Measurements from ENCODE around the gene SHISAL1.
"Not testable (repeated sequence)": the region's sequence is repeated elsewhere in the genome, so short reads cannot be mapped to it uniquely, and the experiment has no call there.

Gene SHISAL1

GRCh38 chr22:44305455-44305854, 7.3 kb downstream of the SHISAL1 start:
- no peak for FAIRE-seq
- no peak for DNase-seq (ENCODE audit: insufficient read length, low spot score)

- no peak for FAIRE-seq
- DNase-seq (ENCODE audit: insufficient read length, low spot score), result no peak
Observed at GRCh38 chr22:44304911-44305310, 7.8 kb downstream of the SHISAL1 start.

DNA sequence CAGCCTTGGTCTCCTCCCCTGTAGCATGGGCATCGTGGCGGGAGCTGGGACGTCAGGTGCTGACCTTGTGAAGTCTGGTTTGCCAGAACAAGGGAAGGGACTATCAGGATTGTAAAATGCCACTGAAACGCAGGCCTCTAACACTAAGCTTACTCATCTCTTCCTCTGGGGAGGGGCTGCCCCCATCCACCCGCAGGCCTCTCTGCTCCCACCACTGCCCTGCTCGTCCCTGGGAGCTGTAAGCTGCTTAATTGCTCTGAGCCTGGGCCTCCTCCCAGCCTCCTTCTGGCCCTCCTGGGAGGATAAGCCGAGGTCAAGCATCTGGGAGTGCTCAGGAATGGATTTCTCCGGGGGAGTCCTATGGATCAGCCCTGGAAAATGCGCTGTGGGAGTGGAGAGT, 8.4 kb downstream of the SHISAL1 start:
- DNase-seq (ENCODE audit: insufficient read length, low spot score), result no peak

DNA sequence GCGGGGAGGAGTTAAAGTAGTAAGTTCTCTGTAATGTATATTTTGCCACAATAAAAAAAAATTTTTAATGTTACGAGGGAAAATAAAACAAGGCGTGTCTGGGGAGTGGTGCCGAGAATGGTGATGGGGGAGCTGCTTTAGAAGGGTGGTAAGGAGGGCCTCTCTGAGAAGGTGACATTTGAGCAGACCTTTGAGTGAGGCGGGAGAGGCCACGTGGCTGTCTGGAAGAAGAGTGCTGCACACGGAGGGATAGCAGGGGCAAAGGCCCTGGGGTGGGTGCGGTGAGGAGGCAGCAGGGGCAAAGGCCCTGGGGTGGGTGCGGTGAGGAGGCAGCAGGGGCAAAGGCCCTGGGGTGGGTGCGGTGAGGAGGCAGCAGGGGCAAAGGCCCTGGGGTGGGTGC, 10.4 kb downstream of the SHISAL1 start:
- DNase-seq (ENCODE audit: insufficient read length, low spot score); FAIRE-seq: not testable (repeated sequence)

More for the DNA sequence above, 8.4 kb downstream of the SHISAL1 start:
- no peak for FAIRE-seq

DNA sequence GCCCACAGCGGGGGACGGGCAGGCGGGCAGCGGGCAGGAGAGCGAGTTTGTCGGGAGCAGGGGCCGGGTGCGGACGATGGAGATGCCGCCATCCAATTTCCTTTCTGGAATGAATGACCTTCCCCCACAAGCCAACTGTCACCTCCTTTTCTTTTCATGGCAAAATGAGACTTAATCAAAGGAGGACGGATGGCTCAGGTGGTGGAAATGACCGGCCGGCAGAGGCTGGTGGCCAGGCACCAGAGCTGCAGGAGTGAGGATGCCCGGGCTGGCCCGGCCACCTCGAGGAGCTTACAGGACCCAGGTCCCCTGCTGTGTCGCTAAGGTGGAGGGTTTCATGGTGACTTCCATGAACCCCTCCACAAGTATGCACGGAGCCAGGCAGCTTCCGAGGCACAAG, 11.7 kb downstream of the SHISAL1 start:
- DNase-seq (ENCODE audit: insufficient read length, low spot score) (no peak), FAIRE-seq (no peak)

DNA sequence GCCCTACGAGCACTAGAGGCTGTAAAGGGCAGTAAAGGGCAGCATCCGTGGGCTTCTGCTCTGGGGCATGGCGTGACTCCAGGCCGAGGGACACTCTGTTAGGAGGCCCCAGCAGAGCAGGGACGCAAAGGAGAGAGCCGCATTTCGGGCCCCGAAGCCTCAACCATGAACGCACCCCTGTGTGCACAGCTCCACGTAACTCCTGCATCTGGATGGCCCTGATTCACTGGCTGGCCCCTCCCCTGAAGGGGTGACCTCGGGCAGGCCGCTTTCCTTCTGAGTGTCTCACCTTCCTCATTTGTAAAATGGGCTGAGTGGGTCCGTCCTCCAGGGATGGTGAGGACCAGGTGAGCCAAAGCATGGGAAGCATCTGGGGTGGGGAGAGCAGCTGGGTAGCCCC, 13.6 kb downstream of the SHISAL1 start:
- FAIRE-seq, result no peak
- DNase-seq (ENCODE audit: insufficient read length, low spot score), result no peak

GRCh38 chr22:44298406-44299091, 14.2 kb downstream of the SHISAL1 start:
- FAIRE-seq (no peak), DNase-seq (ENCODE audit: insufficient read length, low spot score) (no peak)

- DNase-seq (ENCODE audit: insufficient read length, low spot score) (no peak), FAIRE-seq (no peak)
Observed at GRCh38 chr22:44297470-44298061, 15.2 kb downstream of the SHISAL1 start.

DNA sequence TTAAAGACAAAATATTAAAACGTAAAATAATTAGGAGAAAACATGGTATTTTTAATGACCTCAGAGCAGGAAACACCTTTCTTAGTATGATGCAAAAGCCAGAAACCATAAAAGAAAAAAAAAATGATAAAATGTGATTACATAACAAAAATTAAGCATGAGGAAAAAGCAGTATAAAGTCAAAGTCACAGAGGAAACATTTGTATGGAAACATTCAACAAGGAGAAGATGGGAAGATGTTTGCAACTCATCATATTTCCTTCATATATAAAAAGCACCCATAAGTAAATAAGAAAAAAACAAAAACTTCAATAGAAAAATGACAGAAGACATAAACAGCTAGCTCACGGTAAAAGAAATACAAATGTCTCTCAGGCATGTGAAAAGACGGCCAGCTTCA, 17.3 kb downstream of the SHISAL1 start:
- no peak for FAIRE-seq
- no peak for DNase-seq (ENCODE audit: insufficient read length, low spot score)

DNA sequence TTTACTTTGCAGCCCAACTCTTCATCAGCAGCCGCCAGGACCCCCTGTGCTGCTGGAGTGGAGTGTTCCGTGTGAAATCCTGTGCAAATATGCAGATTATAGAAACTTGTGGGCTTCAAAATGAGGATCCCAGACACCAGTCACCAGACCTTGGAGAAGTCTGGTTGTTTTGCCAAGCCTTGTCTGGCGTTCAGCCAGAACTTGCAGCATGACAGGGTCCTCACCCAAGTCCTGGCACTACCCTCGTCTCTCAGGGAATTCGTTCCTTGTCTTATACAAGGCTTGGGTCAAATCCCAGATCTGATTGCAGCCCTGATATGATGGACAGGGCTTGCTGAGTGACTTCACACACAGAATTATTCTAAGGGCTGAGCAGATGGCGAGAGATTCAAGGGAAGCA, 18.9 kb downstream of the SHISAL1 start:
- DNase-seq (ENCODE audit: insufficient read length, low spot score), result no peak
- no peak for FAIRE-seq

- DNase-seq (ENCODE audit: insufficient read length, low spot score) (no peak), FAIRE-seq (no peak)
Observed at GRCh38 chr22:44293034-44293433, 19.7 kb downstream of the SHISAL1 start.

- DNase-seq (ENCODE audit: insufficient read length, low spot score), result no peak
- no peak for FAIRE-seq
Observed at GRCh38 chr22:44292521-44292920, 20.2 kb downstream of the SHISAL1 start.

- FAIRE-seq, result no peak
- DNase-seq (ENCODE audit: insufficient read length, low spot score), result no peak
Observed at GRCh38 chr22:44291674-44292360, 20.9 kb downstream of the SHISAL1 start.

- DNase-seq (ENCODE audit: insufficient read length, low spot score) (no peak), FAIRE-seq (no peak)
Observed at GRCh38 chr22:44291265-44291664, 21.5 kb downstream of the SHISAL1 start.

DNA sequence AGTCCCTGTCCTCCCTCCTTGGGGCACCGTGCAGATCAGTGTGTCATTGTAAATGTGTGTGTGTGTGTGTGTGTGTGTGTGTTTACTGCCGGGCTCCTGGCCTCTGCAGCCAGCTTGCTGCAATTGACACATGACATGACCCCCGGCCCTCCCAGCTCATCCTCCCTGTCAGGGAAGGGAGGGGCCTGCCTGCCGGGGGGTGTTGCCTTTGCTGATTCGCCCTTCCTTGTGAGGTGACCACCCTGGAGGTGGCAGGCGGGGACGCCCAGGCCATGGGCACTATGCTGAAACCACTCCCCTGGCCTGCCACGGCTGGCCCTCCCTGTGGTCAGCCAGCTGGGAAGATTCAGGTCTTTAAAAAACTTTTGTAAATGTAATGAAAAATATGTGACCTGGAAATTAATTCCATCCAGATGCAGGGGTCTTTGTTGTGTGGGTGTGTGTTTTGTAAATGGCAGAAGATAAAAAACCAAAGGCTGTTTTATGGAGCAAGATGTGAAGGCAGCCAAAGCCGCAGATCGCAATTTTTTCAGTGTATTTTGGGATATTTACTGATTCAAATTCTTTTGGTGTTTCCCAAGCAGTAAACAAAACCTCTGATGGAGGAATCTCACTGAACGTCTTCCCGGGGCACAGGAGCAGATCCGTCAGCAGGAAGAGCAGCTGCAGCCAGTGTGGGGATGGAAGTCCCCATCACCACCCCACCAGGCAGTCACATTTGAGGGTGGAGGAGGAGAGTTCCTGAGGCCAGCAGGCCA, 23.2 kb downstream of the SHISAL1 start:
- FAIRE-seq (no peak), DNase-seq (ENCODE audit: insufficient read length, low spot score) (no peak)

- FAIRE-seq (no peak), DNase-seq (ENCODE audit: insufficient read length, low spot score) (no peak)
Observed at GRCh38 chr22:44288913-44289312, 23.8 kb downstream of the SHISAL1 start.

GRCh38 chr22:44287741-44288140, 25.0 kb downstream of the SHISAL1 start:
- DNase-seq (ENCODE audit: insufficient read length, low spot score), result no peak
- no peak for FAIRE-seq

DNA sequence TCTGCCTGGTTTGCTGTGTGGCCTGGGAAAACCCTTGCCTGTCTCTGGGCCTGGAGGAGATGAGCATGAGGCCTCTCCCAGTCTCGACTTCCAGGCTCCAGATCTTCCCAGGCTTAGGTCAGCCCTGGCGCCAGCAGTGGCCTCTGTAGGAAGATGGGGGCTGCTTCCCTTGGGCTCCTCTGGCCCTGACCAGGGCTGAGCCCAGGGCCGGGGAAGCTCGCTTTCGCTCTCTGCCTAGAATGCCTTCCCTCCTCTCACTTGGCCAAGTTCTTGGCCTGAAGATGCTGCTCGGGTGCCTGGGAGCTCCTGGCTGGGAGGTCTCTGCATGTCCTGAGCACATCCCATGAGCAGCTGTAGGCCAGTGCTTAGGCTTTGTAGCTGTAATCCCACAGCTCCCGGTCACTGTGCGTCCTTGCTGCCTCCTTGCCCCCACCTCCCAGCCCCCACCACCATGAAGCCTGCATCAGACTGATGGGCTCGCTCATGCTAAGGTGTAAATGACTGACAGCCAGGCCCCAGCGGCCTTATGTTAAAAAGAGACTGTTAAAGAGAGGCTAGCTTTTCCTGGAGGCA, 25.5 kb downstream of the SHISAL1 start:
- DNase-seq (ENCODE audit: insufficient read length, low spot score) (no peak), FAIRE-seq (no peak)

- DNase-seq (ENCODE audit: insufficient read length, low spot score) (no peak), FAIRE-seq (no peak)
Observed at GRCh38 chr22:44286646-44287045, 26.1 kb downstream of the SHISAL1 start.

GRCh38 chr22:44284711-44285110, 28.0 kb downstream of the SHISAL1 start:
- DNase-seq (ENCODE audit: insufficient read length, low spot score), result no peak
- FAIRE-seq, result no peak
